Measurements from ENCODE around the gene RND1.

GRCh38 chr12:48812389-48812788 lies 53.3 kb downstream of the RND1 start:
- TF ChIP-seq, protein P1, sequence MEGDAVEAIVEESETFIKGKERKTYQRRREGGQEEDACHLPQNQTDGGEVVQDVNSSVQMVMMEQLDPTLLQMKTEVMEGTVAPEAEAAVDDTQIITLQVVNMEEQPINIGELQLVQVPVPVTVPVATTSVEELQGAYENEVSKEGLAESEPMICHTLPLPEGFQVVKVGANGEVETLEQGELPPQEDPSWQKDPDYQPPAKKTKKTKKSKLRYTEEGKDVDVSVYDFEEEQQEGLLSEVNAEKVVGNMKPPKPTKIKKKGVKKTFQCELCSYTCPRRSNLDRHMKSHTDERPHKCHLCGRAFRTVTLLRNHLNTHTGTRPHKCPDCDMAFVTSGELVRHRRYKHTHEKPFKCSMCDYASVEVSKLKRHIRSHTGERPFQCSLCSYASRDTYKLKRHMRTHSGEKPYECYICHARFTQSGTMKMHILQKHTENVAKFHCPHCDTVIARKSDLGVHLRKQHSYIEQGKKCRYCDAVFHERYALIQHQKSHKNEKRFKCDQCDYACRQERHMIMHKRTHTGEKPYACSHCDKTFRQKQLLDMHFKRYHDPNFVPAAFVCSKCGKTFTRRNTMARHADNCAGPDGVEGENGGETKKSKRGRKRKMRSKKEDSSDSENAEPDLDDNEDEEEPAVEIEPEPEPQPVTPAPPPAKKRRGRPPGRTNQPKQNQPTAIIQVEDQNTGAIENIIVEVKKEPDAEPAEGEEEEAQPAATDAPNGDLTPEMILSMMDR (conservative IDR thresholded peaks at IDR 0.05; ENCODE audit: low read length), result no peak
- no peak for TF ChIP-seq EZH2phosphoT487 (IDR thresholded peaks at IDR 0.05; ENCODE audit: borderline replicate concordance, low read depth, low read length)
